ENCODE data around the gene OGDH. TPM values are rescaled to one million over a fixed set of nuclear protein-coding genes. Genes with fewer than 3 reads are reported as not detected.

OGDH gene
- total and polyA plus RNA-seq, 7 donors = 176 to 500 (median 252) TPM

DNA sequence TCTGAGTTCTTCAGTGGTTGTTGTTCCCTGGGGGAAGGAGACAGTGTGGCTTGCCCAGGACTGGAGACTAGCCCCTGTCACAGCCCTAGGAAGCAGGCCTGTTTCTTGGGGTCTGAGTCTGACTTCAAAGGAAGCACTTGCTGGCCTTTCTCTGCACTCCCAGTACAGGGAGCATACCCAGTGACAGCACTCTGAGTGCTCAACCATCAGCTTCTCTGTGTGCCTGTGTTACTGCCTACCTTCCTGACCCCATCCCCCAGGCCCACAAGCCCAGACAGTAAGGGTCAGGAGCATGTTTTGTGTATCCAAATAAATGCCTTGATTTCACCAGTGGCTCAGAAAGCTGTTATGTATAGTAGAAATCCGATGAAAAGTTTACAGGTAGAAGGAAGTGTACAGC lies 48.9 kb downstream of the OGDH start:
- Histone ChIP-seq H3K27ac (peak overlapping the region; percentile 72), H3K9me3 (no peaks in the 10 kb centered on the region), H3K4me1 (peaks cover 11% of the 10 kb centered on the region), H3K4me3 (no peak overlapping the region), H3K27me3 (ENCODE audit: insufficient read depth in 3 of 3, low read length in 2 of 3) (no peaks in the 10 kb centered on the region), H3K36me3 (ENCODE audit: insufficient read depth in 1 of 2, low read depth in 1 of 2) (peaks cover 0 to 64% of the 10 kb centered on the region in 2 donors)
- WGBS, 3 donors = 77 to 94% (median 86%) methylated on average over 1 of the region's 1 CpG
- DNase-seq (no peak), ATAC-seq (no peak)
- intact Hi-C loops (cut with DNase I) = no loop called here
- TF ChIP-seq, protein P1, sequence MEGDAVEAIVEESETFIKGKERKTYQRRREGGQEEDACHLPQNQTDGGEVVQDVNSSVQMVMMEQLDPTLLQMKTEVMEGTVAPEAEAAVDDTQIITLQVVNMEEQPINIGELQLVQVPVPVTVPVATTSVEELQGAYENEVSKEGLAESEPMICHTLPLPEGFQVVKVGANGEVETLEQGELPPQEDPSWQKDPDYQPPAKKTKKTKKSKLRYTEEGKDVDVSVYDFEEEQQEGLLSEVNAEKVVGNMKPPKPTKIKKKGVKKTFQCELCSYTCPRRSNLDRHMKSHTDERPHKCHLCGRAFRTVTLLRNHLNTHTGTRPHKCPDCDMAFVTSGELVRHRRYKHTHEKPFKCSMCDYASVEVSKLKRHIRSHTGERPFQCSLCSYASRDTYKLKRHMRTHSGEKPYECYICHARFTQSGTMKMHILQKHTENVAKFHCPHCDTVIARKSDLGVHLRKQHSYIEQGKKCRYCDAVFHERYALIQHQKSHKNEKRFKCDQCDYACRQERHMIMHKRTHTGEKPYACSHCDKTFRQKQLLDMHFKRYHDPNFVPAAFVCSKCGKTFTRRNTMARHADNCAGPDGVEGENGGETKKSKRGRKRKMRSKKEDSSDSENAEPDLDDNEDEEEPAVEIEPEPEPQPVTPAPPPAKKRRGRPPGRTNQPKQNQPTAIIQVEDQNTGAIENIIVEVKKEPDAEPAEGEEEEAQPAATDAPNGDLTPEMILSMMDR (IDR thresholded peaks at IDR 0.05) = no peak

DNA sequence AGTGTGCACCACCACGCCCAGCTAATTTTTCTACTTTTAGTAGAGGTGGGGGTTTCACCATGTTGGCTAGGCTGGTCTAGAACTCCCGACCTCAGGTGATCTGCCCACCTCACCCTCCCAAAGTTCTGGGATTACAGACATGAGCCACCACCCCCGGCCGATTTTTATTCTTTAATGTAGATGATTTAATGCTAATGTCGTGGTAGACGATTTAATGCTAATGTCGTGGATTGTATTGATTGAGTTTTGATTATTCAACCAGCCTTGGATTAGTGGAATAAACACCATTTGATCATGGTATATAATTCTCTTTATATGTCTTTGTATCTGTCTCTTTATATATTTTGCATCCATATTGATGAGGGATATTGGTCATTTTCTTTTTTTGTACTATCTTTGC lies 52.6 kb downstream of the OGDH start:
- peaks cover 6% of the 10 kb centered on the region for H3K4me1 ChIP-seq
- TF ChIP-seq, protein P1 (IDR thresholded peaks at IDR 0.05) = no peak
- H3K36me3 ChIP-seq (ENCODE audit: insufficient read depth in 1 of 2, low read depth in 1 of 2) = peaks cover 0 to 69% of the 10 kb centered on the region in 2 donors
- no peak for DNase-seq
- intact Hi-C loops (cut with DNase I) = no loop called here
- H3K9me3 ChIP-seq = peaks cover 14% of the 10 kb centered on the region
- H3K27ac ChIP-seq = no peak overlapping the region
- 97 to 98% (median 97%) methylated on average over 7 of the region's 7 CpGs for WGBS, 3 donors
- no peaks in the 10 kb centered on the region for H3K27me3 ChIP-seq (ENCODE audit: insufficient read depth in 3 of 3, low read length in 2 of 3)
- H3K4me3 ChIP-seq = no peak overlapping the region
- ATAC-seq = no peak

DNA sequence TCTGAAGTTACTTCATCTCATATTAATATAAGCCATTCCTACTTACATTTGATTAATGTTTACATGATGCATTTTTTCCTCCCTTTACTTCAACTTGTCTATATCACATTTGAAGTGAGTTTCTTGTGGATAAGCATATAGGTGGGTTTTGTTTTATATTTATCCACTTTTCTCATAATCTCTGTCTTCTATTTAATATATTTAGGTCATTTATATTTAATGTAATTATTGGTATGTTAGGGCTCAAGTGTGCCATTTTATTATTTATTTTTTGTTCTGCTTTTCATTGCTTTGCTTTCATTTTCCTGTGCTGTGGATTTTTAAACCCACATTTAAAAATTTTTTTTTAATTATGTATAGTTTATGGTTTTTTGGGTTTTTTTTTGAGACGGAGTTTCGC lies 54.8 kb downstream of the OGDH start:
- Histone ChIP-seq H3K36me3 (ENCODE audit: insufficient read depth in 1 of 2, low read depth in 1 of 2) (peaks cover 2 to 51% of the 10 kb centered on the region in 2 donors), H3K4me1 (peaks cover 12% of the 10 kb centered on the region), H3K27me3 (ENCODE audit: insufficient read depth in 3 of 3, low read length in 2 of 3) (no peaks in the 10 kb centered on the region), H3K27ac (no peak overlapping the region), H3K4me3 (no peak overlapping the region), H3K9me3 (peaks cover 14% of the 10 kb centered on the region)
- no peak for ATAC-seq
- TF ChIP-seq, protein P1 (IDR thresholded peaks at IDR 0.05) = no peak
- intact Hi-C loops (cut with DNase I) = no loop called here
- 96 to 100% (median 98%) methylated on average over 2 of the region's 2 CpGs for WGBS, 3 donors
- DNase-seq = no peak

DNA sequence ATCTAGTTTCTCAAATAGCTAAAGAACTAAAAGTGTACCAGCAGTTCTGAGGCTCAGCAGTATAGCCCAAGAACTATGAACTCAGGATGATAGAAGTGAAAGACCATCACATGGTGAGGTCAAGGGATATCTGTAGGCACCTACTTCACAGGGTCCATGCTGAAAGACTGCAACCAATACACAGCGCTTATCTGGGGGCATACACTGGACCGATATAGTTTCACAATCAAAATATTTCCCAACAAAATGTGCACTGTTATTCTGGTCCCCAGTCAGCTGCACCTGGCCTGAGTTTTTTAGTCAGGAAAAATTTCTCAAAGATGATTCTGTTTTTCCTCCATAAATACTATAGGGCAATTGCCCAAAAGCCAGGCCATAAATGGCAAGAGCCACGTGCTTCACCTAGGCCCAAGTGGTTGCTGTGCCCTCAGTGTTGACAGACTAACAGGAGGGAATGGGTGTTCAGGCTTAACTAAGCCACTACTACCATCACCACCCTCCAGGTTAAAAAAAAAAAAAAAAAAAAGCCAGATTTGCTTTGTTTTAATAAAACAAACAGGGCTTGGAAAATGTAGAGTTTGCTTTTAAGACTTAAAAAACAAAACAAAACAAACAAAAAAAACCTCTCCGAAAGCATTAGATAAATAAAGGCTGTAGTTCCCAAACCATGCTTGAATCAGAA lies 58.5 kb downstream of the OGDH start:
- Histone ChIP-seq H3K9me3 (peaks cover 14% of the 10 kb centered on the region), H3K36me3 (ENCODE audit: insufficient read depth in 1 of 2, low read depth in 1 of 2) (peaks cover 2 to 52% of the 10 kb centered on the region in 2 donors)

More for the DNA sequence above, 58.5 kb downstream of the OGDH start:
- 66 to 79% (median 68%) methylated on average over 4 of the region's 4 CpGs for WGBS, 3 donors
- DNase-seq (no peak), ATAC-seq (peak in 3 of 4 donors; percentile 51 to 59 (median 58))
- Histone ChIP-seq H3K4me3 (no peak overlapping the region), H3K27ac (no peak overlapping the region), H3K4me1 (peaks cover 12% of the 10 kb centered on the region), H3K27me3 (ENCODE audit: insufficient read depth in 3 of 3, low read length in 2 of 3) (no peaks in the 10 kb centered on the region)
- intact Hi-C loops (cut with DNase I) = no loop called here
- TF ChIP-seq, protein P1 (IDR thresholded peaks at IDR 0.05) = no peak

Data from psoas muscle (tissue), 8 donors.